ENCODE data around the gene UBE2Q2.

The UBE2Q2 gene

GRCh38 chr15:75836959-75837334, 6.3 kb upstream of the UBE2Q2 start:
- POLR2A ChIA-PET, result no interaction called here
- DNase-seq (ENCODE audit: extremely low spot score), result peak; percentile 38

GRCh38 chr15:75840659-75841058, 2.6 kb upstream of the UBE2Q2 start:
- no peak for DNase-seq (ENCODE audit: extremely low spot score)
- CTCF ChIA-PET, result interaction anchor here (1.4 to 3.7 kb wide), 5 partner anchors 9 to 31 kb away, joined by 3 to 14 read pairs (median 8); no protein-coding TSS in a partner anchor
- TF ChIP-seq CTCF (IDR thresholded peaks at IDR 0.05; ENCODE audit: control extremely low read depth, extremely low read depth, low read depth, missing control alignments), result no peak
- POLR2A ChIA-PET, result no interaction called here

More at GRCh38 chr15:75836959-75837334, 6.3 kb upstream of the UBE2Q2 start:
- TF ChIP-seq CTCF (IDR thresholded peaks at IDR 0.05; ENCODE audit: control extremely low read depth, extremely low read depth, low read depth, missing control alignments), result no peak
- CTCF ChIA-PET, result interaction anchor here (0.9 to 1.3 kb wide), 4 partner anchors 10 to 151 kb away, joined by 3 to 4 read pairs (median 3); no protein-coding TSS in a partner anchor

GRCh38 chr15:75841626-75842025, 1.6 kb upstream of the UBE2Q2 start:
- ChIA-PET POLR2A (no interaction called here), CTCF (interaction anchor here (0.7 to 3.7 kb wide), 8 partner anchors 10 to 309 kb away, joined by 3 to 14 read pairs (median 4); no protein-coding TSS in a partner anchor)
- no peak for TF ChIP-seq CTCF (IDR thresholded peaks at IDR 0.05; ENCODE audit: control extremely low read depth, extremely low read depth, low read depth, missing control alignments)
- DNase-seq (ENCODE audit: extremely low spot score), result no peak

GRCh38 chr15:75843678-75844581, 683 bp downstream of the UBE2Q2 start:
- ChIA-PET POLR2A (no interaction called here), CTCF (interaction anchor here (1.1 kb wide), 1 partner anchor 34 kb away, joined by 4 read pairs; no protein-coding TSS in a partner anchor)
- no peak for TF ChIP-seq CTCF (IDR thresholded peaks at IDR 0.05; ENCODE audit: control extremely low read depth, extremely low read depth, low read depth, missing control alignments)
- peak; percentile 77 for DNase-seq (ENCODE audit: extremely low spot score)

GRCh38 chr15:75844629-75845335, 1.5 kb downstream of the UBE2Q2 start:
- ChIA-PET CTCF (no interaction called here), POLR2A (no interaction called here)
- DNase-seq (ENCODE audit: extremely low spot score), result no peak
- TF ChIP-seq CTCF (IDR thresholded peaks at IDR 0.05; ENCODE audit: control extremely low read depth, extremely low read depth, low read depth, missing control alignments), result no peak

GRCh38 chr15:75849167-75849566, 5.9 kb downstream of the UBE2Q2 start:
- ChIA-PET CTCF (interaction anchor here (0.8 kb wide), 1 partner anchor 11 kb away, joined by 3 read pairs; no protein-coding TSS in a partner anchor), POLR2A (no interaction called here)
- TF ChIP-seq CTCF (IDR thresholded peaks at IDR 0.05; ENCODE audit: control extremely low read depth, extremely low read depth, low read depth, missing control alignments), result no peak
- no peak for DNase-seq (ENCODE audit: extremely low spot score)
